Endodermal cell (in vitro differentiated cells): ENCODE measurements around the gene RAB18. TPM values are rescaled to one million over a fixed set of nuclear protein-coding genes. Genes with fewer than 3 reads are reported as not detected.

ENCODE experiments used
- DNase-seq: peaks from one replicate; pipeline ENCODE4 v3.0.0-alpha.2; 2017
- H3K27ac ChIP-seq: 2 replicates; pipeline ENCODE4 v1.5.1; 2013; ENCODE audit warnings: mild to moderate bottlenecking, low read depth, low read length, moderate library complexity
- H3K27me3 ChIP-seq: 2 replicates; pipeline ENCODE4 v1.6.1; 2013; ENCODE audit warnings: mild to moderate bottlenecking, low read length, moderate library complexity; ENCODE audit not compliant: insufficient read depth, control insufficient read depth, poor library complexity, severe bottlenecking
- H3K36me3 ChIP-seq: 2 replicates; pipeline ENCODE4 v1.7.0; 2013; ENCODE audit warnings: mild to moderate bottlenecking, low read length, moderate library complexity; ENCODE audit not compliant: control insufficient read depth, insufficient read depth
- H3K4me1 ChIP-seq: one replicate; pipeline ENCODE4 v1.7.0; 2013; ENCODE audit warnings: low read length; ENCODE audit not compliant: control insufficient read depth, insufficient read depth
- H3K4me3 ChIP-seq: 2 replicates; pipeline ENCODE4 v1.5.1; 2013; ENCODE audit warnings: mild to moderate bottlenecking, low read length, moderate library complexity
- H3K9ac ChIP-seq: 2 replicates; pipeline ENCODE4 v1.6.1; 2013; ENCODE audit warnings: mild to moderate bottlenecking, low read length, moderate library complexity; ENCODE audit not compliant: poor library complexity, severe bottlenecking; ENCODE audit errors: extremely low read depth
- H3K9me3 ChIP-seq: 2 replicates; pipeline ENCODE4 v1.6.1; 2013; ENCODE audit warnings: mild to moderate bottlenecking, low read length, moderate library complexity; ENCODE audit not compliant: control insufficient read depth
- H3K27ac Mint-ChIP-seq: 2 replicates; pipeline ENCODE4 v1.8.0; 2020; ENCODE audit warnings: mixed read lengths
- H3K27me3 Mint-ChIP-seq: 2 replicates; pipeline ENCODE4 v1.8.0; 2021; ENCODE audit warnings: mild to moderate bottlenecking, mixed read lengths; ENCODE audit not compliant: insufficient read depth
- H3K36me3 Mint-ChIP-seq: 2 replicates; pipeline ENCODE4 v1.8.0; 2020; ENCODE audit warnings: low read depth, mixed read lengths
- H3K4me1 Mint-ChIP-seq: 2 replicates; pipeline ENCODE4 v1.8.0; 2020; ENCODE audit warnings: mixed read lengths
- H3K4me3 Mint-ChIP-seq: 2 replicates; pipeline ENCODE4 v1.8.0; 2020; ENCODE audit warnings: mild to moderate bottlenecking, moderate library complexity, mixed read lengths
- H3K9me3 Mint-ChIP-seq: 2 replicates; pipeline ENCODE4 v1.8.0; 2020; ENCODE audit warnings: mild to moderate bottlenecking, mixed read lengths
- WGBS, 2 experiments: methylation state at CpG; one replicate each; pipeline versions ENCODE4 v1.1.5 to v1.1.7; 2013; ENCODE audit warnings: missing lambda C conversion rate in 2 of 2, mixed read lengths in 1 of 2; ENCODE audit not compliant: insufficient coverage in 1 of 2, insufficient read length in 1 of 2; 5-methylcytosine and 5-hydroxymethylcytosine counted together
- total RNA-seq, 2 donors: library from RNA; stranded (reverse); fragmentation: NEBNext Ultra II Directional in 1 of 2; extraction: Animal tissue kit (Norgen Biotek cat#: 25700) in 1 of 2; gene quantifications; 2 replicates in 1 of 2; 3 replicates in 1 of 2; pipeline ENCODE4 v1.2.1, GENCODE V29; 2021
- TF ChIP-seq, protein P1 (sequence below): fragments of 200-600 bp; sonication (generic); conservative IDR thresholded peaks from 2 replicates; pipeline ENCODE4 v1.5.0; 2021; ENCODE audit warnings: antibody characterized with exemption, mild to moderate bottlenecking

Gene RAB18
- total RNA-seq, 2 donors from 2014 or later = 122 to 150 TPM

DNA sequence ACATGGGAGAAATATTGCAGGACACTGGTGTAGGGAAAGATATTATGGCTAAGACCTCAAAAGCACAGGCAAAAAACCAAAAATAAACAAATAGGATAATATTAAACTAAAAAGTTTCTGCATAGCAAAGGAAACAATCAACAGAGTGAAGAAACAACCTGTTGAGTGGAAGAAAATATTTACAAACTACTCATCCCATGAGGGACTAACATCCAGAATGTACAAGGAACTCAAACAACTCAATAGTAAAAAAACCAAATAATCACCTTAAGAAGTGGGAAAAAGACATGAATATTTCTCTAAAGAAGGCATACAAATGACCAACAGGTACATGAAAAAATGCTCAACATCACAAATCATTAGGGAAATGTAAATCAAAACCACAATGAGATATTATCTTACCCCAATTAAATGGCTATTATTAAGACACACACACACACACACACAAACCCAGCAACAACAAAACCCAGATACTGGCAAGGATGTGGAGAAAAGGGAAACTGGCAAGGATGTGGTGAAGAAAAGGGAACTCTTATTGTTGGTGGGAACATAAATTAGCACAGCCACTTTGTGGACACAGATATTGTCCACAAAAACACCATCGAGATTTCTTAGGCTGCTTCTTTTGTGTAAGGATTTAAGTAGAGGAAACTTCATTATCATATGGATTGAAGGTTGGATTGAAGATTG is 9.8 kb upstream of the RAB18 start:
- peaks cover 27% of the 10 kb centered on the region for H3K9me3 Mint-ChIP-seq
- Histone ChIP-seq H3K4me3 (no peak overlapping the region), H3K9ac (no peak overlapping the region), H3K27ac (no peak overlapping the region), H3K9me3 (peaks cover 24% of the 10 kb centered on the region), H3K4me1 (no peaks in the 10 kb centered on the region), H3K27me3 (no peaks in the 10 kb centered on the region), H3K36me3 (no peaks in the 10 kb centered on the region)
- peaks cover 1% of the 10 kb centered on the region for H3K27me3 Mint-ChIP-seq
- no peak overlapping the region for H3K4me3 Mint-ChIP-seq
- no peaks in the 10 kb centered on the region for H3K4me1 Mint-ChIP-seq
- no peak for DNase-seq
- WGBS, 2 experiments = 86% methylated on average over 1 of the region's 1 CpG; no CpG with 5 or more reads in 1 of the 2 experiments
- peaks cover 3% of the 10 kb centered on the region for H3K36me3 Mint-ChIP-seq
- TF ChIP-seq, protein P1, sequence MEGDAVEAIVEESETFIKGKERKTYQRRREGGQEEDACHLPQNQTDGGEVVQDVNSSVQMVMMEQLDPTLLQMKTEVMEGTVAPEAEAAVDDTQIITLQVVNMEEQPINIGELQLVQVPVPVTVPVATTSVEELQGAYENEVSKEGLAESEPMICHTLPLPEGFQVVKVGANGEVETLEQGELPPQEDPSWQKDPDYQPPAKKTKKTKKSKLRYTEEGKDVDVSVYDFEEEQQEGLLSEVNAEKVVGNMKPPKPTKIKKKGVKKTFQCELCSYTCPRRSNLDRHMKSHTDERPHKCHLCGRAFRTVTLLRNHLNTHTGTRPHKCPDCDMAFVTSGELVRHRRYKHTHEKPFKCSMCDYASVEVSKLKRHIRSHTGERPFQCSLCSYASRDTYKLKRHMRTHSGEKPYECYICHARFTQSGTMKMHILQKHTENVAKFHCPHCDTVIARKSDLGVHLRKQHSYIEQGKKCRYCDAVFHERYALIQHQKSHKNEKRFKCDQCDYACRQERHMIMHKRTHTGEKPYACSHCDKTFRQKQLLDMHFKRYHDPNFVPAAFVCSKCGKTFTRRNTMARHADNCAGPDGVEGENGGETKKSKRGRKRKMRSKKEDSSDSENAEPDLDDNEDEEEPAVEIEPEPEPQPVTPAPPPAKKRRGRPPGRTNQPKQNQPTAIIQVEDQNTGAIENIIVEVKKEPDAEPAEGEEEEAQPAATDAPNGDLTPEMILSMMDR = no peak
- no peak overlapping the region for H3K27ac Mint-ChIP-seq

DNA sequence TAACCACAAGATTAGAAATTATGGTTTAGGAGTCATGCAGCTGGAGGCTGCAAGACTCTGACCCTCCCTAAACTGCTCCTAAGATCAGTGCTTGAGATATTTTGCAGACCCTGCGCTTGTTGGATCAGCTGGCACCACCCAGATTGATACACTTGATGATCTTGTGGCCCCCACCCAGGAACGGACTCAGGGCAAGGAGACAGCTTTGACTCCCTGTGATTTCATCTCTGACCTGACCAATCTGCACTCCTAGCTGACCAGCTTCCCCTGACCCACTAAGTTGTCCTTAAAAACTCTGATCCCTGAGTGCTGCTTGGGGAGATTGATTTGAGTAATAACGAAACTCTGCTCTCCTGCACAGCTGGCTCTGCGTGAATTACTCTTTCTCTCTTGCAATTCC is 8.0 kb upstream of the RAB18 start:
- Histone ChIP-seq H3K27ac (no peak overlapping the region), H3K4me3 (no peak overlapping the region), H3K4me1 (no peaks in the 10 kb centered on the region), H3K9me3 (peaks cover 17% of the 10 kb centered on the region), H3K36me3 (no peaks in the 10 kb centered on the region), H3K27me3 (no peaks in the 10 kb centered on the region), H3K9ac (no peak overlapping the region)
- TF ChIP-seq, protein P1 = no peak
- Mint-ChIP-seq H3K9me3 (peaks cover 21% of the 10 kb centered on the region), H3K27me3 (peaks cover 1% of the 10 kb centered on the region), H3K4me3 (no peak overlapping the region), H3K36me3 (peaks cover 3% of the 10 kb centered on the region), H3K4me1 (no peaks in the 10 kb centered on the region), H3K27ac (no peak overlapping the region)
- WGBS, 2 experiments = 90% methylated on average over 4 of the region's 4 CpGs; no CpG with 5 or more reads in 1 of the 2 experiments
- no peak for DNase-seq

DNA sequence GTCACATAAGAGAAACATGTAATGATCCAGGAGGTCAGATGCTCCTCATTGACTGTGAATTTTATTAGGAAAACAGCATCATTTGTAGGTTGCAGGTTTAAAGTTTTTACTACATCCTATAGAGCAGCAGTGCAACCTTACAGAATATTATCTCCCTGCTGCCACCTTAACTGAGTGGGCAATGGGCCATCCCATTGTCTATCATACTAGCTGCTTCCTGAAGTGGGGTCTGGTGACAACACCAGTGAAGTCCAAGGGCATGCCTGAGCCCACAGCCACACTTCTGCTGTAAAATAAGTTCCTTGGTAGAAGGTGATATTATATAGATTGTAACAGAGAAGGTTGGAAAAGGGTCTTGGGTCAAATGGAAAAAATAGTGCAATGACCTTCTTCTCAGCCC is 4.0 kb upstream of the RAB18 start:
- H3K36me3 Mint-ChIP-seq = no peaks in the 10 kb centered on the region
- H3K9ac ChIP-seq = no peak overlapping the region
- H3K27me3 ChIP-seq = no peaks in the 10 kb centered on the region
- H3K4me3 Mint-ChIP-seq = no peak overlapping the region
- no peak overlapping the region for H3K27ac Mint-ChIP-seq
- no peaks in the 10 kb centered on the region for H3K36me3 ChIP-seq
- no peaks in the 10 kb centered on the region for H3K27me3 Mint-ChIP-seq
- no peaks in the 10 kb centered on the region for H3K4me1 ChIP-seq
- H3K9me3 Mint-ChIP-seq = peaks cover 14% of the 10 kb centered on the region
- peaks cover 9% of the 10 kb centered on the region for H3K4me1 Mint-ChIP-seq
- no peak overlapping the region for H3K4me3 ChIP-seq
- DNase-seq = no peak
- no peak overlapping the region for H3K27ac ChIP-seq
- peaks cover 6% of the 10 kb centered on the region for H3K9me3 ChIP-seq
- TF ChIP-seq, protein P1 = no peak
